ENCODE data around the gene TET1. TPM values are rescaled to one million over a fixed set of nuclear protein-coding genes. Genes with fewer than 3 reads are reported as not detected.

The TET1 gene
- total and polyA plus RNA-seq, 2 of the 13 experiments (the other 11 are each of a cell fraction or from before 2014, with no cell fraction given) = 6.9 to 7.3 TPM

- TF ChIP-seq MATR3 (CRISPR knock-in tag; IDR thresholded peaks at IDR 0.05) = no peak
- TF ChIP-seq ARNT2 (CRISPR knock-in tag; IDR thresholded peaks at IDR 0.05; ENCODE audit: low read depth) = peak; percentile 84
- TF ChIP-seq, protein P1, sequence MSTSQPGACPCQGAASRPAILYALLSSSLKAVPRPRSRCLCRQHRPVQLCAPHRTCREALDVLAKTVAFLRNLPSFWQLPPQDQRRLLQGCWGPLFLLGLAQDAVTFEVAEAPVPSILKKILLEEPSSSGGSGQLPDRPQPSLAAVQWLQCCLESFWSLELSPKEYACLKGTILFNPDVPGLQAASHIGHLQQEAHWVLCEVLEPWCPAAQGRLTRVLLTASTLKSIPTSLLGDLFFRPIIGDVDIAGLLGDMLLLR (CRISPR knock-in tag; IDR thresholded peaks at IDR 0.05) = peak; percentile 53; the same call in 1 of the 2 replicates
- 0 out of 2 replicates have a peak, but pooled peaks have one; percentile 17 for TF ChIP-seq FOXA3 (CRISPR knock-in tag; IDR thresholded peaks at IDR 0.05)
- no peak for TF ChIP-seq ZNF207 (IDR thresholded peaks at IDR 0.05; ENCODE audit: borderline replicate concordance)
- peak; percentile 97 for TF ChIP-seq GMEB1 (CRISPR knock-in tag; IDR thresholded peaks at IDR 0.05; ENCODE audit: borderline replicate concordance)
- no peak for TF ChIP-seq ZBTB26 (CRISPR knock-in tag; IDR thresholded peaks at IDR 0.05; ENCODE audit: borderline replicate concordance)
- peak; percentile 60; the same call in 1 of the 2 replicates for TF ChIP-seq ZNF572 (CRISPR knock-in tag; IDR thresholded peaks at IDR 0.05)
- no peak for TF ChIP-seq ZNF839 (CRISPR knock-in tag; IDR thresholded peaks at IDR 0.05; ENCODE audit: borderline replicate concordance)
- peak; percentile 78 to 83 for TF ChIP-seq POLR2A (IDR thresholded peaks at IDR 0.05; ENCODE audit: insufficient read depth in 1 of 2, low read depth in 2 of 2, low read length in 2 of 2)
- TF ChIP-seq, protein P2, sequence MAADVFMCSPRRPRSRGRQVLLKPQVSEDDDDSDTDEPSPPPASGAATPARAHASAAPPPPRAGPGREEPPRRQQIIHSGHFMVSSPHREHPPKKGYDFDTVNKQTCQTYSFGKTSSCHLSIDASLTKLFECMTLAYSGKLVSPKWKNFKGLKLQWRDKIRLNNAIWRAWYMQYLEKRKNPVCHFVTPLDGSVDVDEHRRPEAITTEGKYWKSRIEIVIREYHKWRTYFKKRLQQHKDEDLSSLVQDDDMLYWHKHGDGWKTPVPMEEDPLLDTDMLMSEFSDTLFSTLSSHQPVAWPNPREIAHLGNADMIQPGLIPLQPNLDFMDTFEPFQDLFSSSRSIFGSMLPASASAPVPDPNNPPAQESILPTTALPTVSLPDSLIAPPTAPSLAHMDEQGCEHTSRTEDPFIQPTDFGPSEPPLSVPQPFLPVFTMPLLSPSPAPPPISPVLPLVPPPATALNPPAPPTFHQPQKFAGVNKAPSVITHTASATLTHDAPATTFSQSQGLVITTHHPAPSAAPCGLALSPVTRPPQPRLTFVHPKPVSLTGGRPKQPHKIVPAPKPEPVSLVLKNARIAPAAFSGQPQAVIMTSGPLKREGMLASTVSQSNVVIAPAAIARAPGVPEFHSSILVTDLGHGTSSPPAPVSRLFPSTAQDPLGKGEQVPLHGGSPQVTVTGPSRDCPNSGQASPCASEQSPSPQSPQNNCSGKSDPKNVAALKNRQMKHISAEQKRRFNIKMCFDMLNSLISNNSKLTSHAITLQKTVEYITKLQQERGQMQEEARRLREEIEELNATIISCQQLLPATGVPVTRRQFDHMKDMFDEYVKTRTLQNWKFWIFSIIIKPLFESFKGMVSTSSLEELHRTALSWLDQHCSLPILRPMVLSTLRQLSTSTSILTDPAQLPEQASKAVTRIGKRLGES (CRISPR knock-in tag; IDR thresholded peaks at IDR 0.05; ENCODE audit: borderline replicate concordance) = no peak
- TF ChIP-seq ZBTB14 (CRISPR knock-in tag; IDR thresholded peaks at IDR 0.05) = peak; percentile 99
- TF ChIP-seq, protein P3, sequence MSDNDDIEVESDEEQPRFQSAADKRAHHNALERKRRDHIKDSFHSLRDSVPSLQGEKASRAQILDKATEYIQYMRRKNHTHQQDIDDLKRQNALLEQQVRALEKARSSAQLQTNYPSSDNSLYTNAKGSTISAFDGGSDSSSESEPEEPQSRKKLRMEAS (IDR thresholded peaks at IDR 0.05) = peak; percentile 68; the same call in 1 of the 2 replicates
- no peak for TF ChIP-seq PCBP1 (IDR thresholded peaks at IDR 0.05; ENCODE audit: borderline replicate concordance, low read depth, low read length)
- TF ChIP-seq, protein P4, sequence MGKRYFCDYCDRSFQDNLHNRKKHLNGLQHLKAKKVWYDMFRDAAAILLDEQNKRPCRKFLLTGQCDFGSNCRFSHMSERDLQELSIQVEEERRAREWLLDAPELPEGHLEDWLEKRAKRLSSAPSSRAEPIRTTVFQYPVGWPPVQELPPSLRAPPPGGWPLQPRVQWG (CRISPR knock-in tag; IDR thresholded peaks at IDR 0.05; ENCODE audit: borderline replicate concordance, low read depth) = no peak
- no peak for TF ChIP-seq SSRP1 (CRISPR knock-in tag; IDR thresholded peaks at IDR 0.05)
- peak; percentile 52; the same call in 1 of the 2 replicates for TF ChIP-seq ZNF776 (CRISPR knock-in tag; IDR thresholded peaks at IDR 0.05)
- no peak; the same call in 1 of the 2 replicates for TF ChIP-seq ZNF280B (CRISPR knock-in tag; IDR thresholded peaks at IDR 0.05; ENCODE audit: borderline replicate concordance)
Observed at GRCh38 chr10:68720793-68721672, 160.9 kb downstream of the TET1 start, which contains the start of gene CCAR1 (continued).

Measured in HepG2 (cell line).